ENCODE results near the gene SYT7.

DNA sequence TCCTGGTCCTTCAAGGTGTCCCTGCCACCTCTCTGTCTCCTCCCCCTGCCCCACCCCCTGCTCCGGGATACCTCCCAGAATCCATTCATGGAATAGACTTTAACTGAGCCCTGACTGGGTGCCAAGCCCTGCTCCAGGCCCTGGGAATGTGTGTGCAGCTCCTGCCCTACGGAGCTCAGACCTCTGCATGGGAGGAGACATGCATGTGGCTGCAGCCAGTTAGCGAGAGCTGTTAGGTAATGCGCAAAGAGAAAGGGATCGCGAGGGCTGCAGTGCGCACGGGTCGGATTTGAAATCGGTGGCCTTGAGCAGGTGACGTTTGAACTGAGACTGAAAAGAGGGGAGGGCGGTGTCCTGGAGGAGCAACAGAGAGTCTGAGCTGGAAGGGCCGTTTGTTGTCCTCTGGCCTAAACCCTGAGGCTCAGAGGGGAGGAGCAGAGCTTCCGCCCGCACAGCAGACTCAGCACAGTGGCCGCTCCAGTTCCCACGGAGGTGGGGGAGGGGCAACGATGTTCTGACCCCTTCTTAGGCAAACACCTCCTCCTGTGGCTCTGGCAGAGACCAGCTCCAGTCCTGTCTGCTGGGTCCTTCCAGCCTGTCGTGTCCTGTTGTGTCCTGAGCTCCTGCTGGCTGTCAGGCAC lies 92.1 kb downstream of the SYT7 start:
- TF ChIP-seq TAF1 (IDR thresholded peaks at IDR 0.05; ENCODE audit: low read depth, low read length), result no peak
- no peak for TF ChIP-seq POLR2A (IDR thresholded peaks at IDR 0.05; ENCODE audit: low read depth, low read length)
- no peak for TF ChIP-seq PAX5 (IDR thresholded peaks at IDR 0.05; ENCODE audit: insufficient read depth, low read length, severe bottlenecking)
- no peak for TF ChIP-seq POLR2AphosphoS5 (IDR thresholded peaks at IDR 0.05; ENCODE audit: low read depth, low read length)

Measured in GM12891 (cell line).